Memory B cell (primary cell): ENCODE results near the gene ASCL4.
"Not testable (repeated sequence)": the region's sequence is repeated elsewhere in the genome, so short reads cannot be mapped to it uniquely, and the experiment has no call there.

Experiments
- ATAC-seq: fragments of 150-1000 bp; cut with Tn5 transposase; 2 replicates; pipeline ENCODE4 v1.10.0; 2021; ENCODE audit warnings: low read depth, mild to moderate bottlenecking, moderate library complexity
- DNase-seq, 2 donors: peaks; one replicate each; pipeline ENCODE4 v3.0.0; 2022; ENCODE audit warnings: low spot score in 2 of 2
- H3K27ac Mint-ChIP-seq: one replicate; pipeline ENCODE4 v1.8.0; 2022; ENCODE audit warnings: mild to moderate bottlenecking, moderate library complexity, mixed read lengths
- H3K27me3 Mint-ChIP-seq: one replicate; pipeline ENCODE4 v1.8.0; 2022; ENCODE audit warnings: mixed read lengths
- H3K36me3 Mint-ChIP-seq: one replicate; pipeline ENCODE4 v1.8.0; 2022; ENCODE audit warnings: mild to moderate bottlenecking, mixed read lengths
- H3K4me1 Mint-ChIP-seq: one replicate; pipeline ENCODE4 v1.8.0; 2022; ENCODE audit warnings: mixed read lengths
- H3K4me3 Mint-ChIP-seq: one replicate; pipeline ENCODE4 v1.8.0; 2022; ENCODE audit warnings: mild to moderate bottlenecking, moderate library complexity, mixed read lengths
- H3K9me3 Mint-ChIP-seq: one replicate; pipeline ENCODE4 v1.8.0; 2022; ENCODE audit warnings: mixed read lengths

Gene ASCL4

DNA sequence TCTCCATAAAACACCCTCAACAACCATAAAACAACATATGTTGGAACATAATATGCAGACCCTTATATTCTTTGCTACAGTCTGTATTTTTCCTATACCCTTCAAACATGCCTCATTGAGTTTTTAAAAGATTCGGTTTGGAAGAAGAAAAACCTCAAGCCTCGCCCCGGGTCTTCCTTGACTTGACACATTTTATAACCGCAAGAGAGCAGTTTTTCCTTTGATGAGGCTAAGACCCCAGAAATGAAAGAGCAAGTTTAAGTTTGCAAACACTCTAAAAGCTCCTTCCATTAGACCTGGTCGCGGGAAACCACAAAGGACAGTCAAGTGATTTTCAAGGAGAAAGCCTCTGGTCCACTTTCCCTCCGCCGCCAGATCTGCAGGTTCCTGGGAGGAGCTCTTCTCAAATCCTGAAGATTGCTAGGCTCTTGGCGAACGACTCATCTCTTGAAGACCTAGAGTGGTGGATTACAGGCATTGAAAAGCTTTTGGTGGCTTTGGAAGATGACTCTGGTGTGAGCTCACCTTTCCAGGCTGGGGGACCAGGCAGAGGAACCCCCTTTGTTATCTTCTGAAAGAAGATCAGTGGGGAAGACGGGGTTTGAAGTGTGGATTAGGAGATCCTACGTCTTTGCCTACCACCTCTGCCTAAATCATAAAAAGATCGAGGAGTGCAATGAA, at the start of gene ASCL4:
ASCL4 (plus strand) TSS at position 356 of the 681 bp plus-strand sequence. CDS start 515 bp downstream, outside the sequence.
- Mint-ChIP-seq H3K27me3 (peaks cover 10% of the 10 kb centered on the region), H3K9me3 (no peaks in the 10 kb centered on the region), H3K27ac (no peak within 1 kb of the TSS), H3K4me3 (peak within 1 kb of the TSS; percentile 56), H3K36me3 (peaks cover 2% of the 10 kb centered on the region), H3K4me1 (peaks cover 12% of the 10 kb centered on the region)
- ATAC-seq (no peak), DNase-seq (no peak)

- ATAC-seq, DNase-seq, H3K27me3 Mint-ChIP-seq, H3K9me3 Mint-ChIP-seq: not testable (repeated sequence)
- H3K36me3 Mint-ChIP-seq: peaks cover 12% of the 10 kb centered on the region
- H3K27ac Mint-ChIP-seq: peak overlapping the region; percentile 86
- peak overlapping the region; percentile 14 for H3K4me3 Mint-ChIP-seq
- peaks cover 33% of the 10 kb centered on the region for H3K4me1 Mint-ChIP-seq
Measured at GRCh38 chr12:107727327-107727726, 47.2 kb upstream of the ASCL4 start.

- H3K4me1 Mint-ChIP-seq: peaks cover 35% of the 10 kb centered on the region
- peaks cover 10% of the 10 kb centered on the region for H3K36me3 Mint-ChIP-seq
- not testable (repeated sequence) for H3K9me3 Mint-ChIP-seq, H3K4me3 Mint-ChIP-seq, DNase-seq, H3K27me3 Mint-ChIP-seq, ATAC-seq
- H3K27ac Mint-ChIP-seq: peak overlapping the region; percentile 86
Measured at GRCh38 chr12:107727742-107728141, 46.8 kb upstream of the ASCL4 start.

DNA sequence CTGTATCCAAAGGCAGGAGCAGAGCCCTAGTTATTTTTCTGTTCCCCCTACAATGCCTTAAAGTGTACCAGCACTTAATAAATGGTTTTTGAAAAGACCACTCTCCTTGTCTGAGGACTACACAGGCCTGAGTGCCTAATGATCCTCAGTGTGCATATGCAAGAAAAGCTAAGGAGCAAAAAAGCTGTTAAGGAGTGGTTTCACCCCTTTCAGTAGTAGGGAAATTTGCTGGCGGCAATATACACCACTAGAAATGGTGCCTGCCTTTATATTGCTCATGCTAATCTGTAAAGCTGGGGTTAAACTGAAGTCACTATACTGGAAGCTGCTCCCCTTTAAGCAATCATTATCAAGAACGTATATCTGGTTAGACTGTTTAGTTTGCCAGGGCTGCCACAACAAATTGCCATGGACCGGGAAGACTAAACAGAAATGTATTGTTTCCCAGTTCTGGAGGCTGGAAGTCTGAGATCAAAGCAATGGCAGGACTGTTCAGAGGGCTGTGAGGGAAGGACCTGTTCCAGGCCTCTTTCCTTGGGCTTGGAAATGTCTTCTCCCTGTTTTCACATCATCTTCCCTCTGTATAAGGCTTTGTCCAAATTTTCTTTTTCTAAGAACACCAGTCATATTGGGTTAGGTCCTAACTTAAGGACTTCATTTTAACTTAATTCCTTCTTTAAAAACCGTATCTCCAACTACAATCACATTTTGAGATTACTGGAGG, 43.7 kb upstream of the ASCL4 start:
- Mint-ChIP-seq H3K9me3 (no peaks in the 10 kb centered on the region), H3K27ac (peak overlapping the region; percentile 100), H3K36me3 (peaks cover 28% of the 10 kb centered on the region), H3K27me3 (no peaks in the 10 kb centered on the region), H3K4me3 (peak overlapping the region; percentile 50), H3K4me1 (peaks cover 46% of the 10 kb centered on the region)
- DNase-seq (no peak), ATAC-seq (no peak)

GRCh38 chr12:107731366-107731765, 43.1 kb upstream of the ASCL4 start:
- DNase-seq: peak; percentile 39 to 69
- H3K36me3 Mint-ChIP-seq: peaks cover 33% of the 10 kb centered on the region
- H3K27me3 Mint-ChIP-seq: no peaks in the 10 kb centered on the region
- peak overlapping the region; percentile 50 for H3K4me3 Mint-ChIP-seq
- peaks cover 50% of the 10 kb centered on the region for H3K4me1 Mint-ChIP-seq
- peak; percentile 95 for ATAC-seq
- H3K27ac Mint-ChIP-seq: peak overlapping the region; percentile 100
- no peaks in the 10 kb centered on the region for H3K9me3 Mint-ChIP-seq

DNA sequence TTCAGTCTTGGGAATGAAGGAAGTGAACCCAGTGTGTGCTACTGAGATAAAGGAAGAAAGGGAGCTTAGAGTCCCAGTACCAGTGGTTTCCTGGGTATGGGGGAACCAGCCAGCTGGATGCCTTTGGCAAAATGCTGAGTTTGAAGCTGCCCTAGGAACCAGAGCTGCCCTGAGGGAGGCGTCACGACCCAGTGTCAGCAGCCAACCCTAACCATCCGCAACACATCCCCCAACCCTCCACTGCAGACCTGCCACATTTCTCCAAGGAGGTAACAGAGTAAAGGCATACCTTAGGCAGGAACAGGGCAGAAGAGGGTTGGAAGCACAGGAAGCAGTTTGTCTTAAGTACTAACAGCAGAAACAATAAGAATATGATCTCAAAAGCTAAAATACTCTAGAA, 42.1 kb upstream of the ASCL4 start:
- H3K4me3 Mint-ChIP-seq: no peak overlapping the region
- no peak for DNase-seq
- peaks cover 54% of the 10 kb centered on the region for H3K4me1 Mint-ChIP-seq
- peaks cover 3% of the 10 kb centered on the region for H3K9me3 Mint-ChIP-seq
- peak overlapping the region; percentile 100 for H3K27ac Mint-ChIP-seq
- no peak for ATAC-seq
- H3K27me3 Mint-ChIP-seq: no peaks in the 10 kb centered on the region
- H3K36me3 Mint-ChIP-seq: peaks cover 37% of the 10 kb centered on the region

DNA sequence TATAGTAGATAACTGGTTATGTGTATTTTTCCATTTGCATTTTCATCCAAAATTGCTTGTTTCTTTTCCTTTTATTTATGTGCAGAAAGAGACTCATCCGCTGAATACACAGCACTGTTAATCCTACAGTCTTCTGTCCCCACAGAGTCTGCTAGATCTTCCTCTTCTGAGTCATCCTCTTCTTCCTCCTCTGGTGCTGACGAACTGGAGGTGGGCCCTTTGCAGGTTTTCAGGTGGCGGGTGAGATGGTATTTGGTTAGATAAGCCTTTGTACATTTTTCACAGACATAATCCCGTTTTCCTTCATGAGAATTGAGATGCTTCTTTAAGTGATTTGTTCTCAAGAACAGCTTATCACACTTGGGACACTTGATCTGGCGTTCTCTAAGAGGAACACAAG, 40.4 kb upstream of the ASCL4 start:
- H3K36me3 Mint-ChIP-seq: peaks cover 48% of the 10 kb centered on the region
- no peak for ATAC-seq
- H3K27me3 Mint-ChIP-seq: no peaks in the 10 kb centered on the region
- H3K27ac Mint-ChIP-seq: peak overlapping the region; percentile 100
- no peak overlapping the region for H3K4me3 Mint-ChIP-seq
- peaks cover 63% of the 10 kb centered on the region for H3K4me1 Mint-ChIP-seq
- no peak for DNase-seq
- H3K9me3 Mint-ChIP-seq: peaks cover 3% of the 10 kb centered on the region

- Mint-ChIP-seq H3K27me3 (no peaks in the 10 kb centered on the region), H3K4me3 (peak overlapping the region; percentile 56), H3K9me3 (peaks cover 3% of the 10 kb centered on the region), H3K36me3 (peaks cover 55% of the 10 kb centered on the region), H3K4me1 (peaks cover 57% of the 10 kb centered on the region), H3K27ac (peak overlapping the region; percentile 100)
- ATAC-seq: no peak
- DNase-seq: no peak
Measured at GRCh38 chr12:107735763-107736162, 38.7 kb upstream of the ASCL4 start.

DNA sequence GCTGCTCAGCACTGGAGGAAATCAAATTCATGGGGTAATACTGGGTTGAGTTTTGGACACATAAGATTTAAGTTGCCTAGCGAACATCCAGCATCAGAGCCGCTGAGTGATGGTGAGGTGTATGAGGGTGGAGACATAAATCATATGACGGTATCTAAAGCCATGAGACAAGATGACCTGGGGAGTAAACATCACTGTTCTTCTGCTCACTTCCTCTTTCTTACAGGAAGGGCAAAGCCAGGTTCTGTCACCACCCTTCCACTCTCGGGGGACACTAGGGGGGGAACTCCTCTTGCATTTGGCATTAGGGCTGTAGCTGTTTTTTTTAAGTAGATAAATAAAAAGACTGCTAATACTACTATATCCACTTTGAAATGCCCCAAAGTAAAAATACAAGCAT, 37.6 kb upstream of the ASCL4 start:
- H3K27me3 Mint-ChIP-seq: no peaks in the 10 kb centered on the region
- DNase-seq (peak; percentile 59 to 89), ATAC-seq (peak; percentile 97)
- H3K9me3 Mint-ChIP-seq: peaks cover 3% of the 10 kb centered on the region
- H3K4me3 Mint-ChIP-seq: peak overlapping the region; percentile 56
- peaks cover 64% of the 10 kb centered on the region for H3K36me3 Mint-ChIP-seq
- peak overlapping the region; percentile 100 for H3K27ac Mint-ChIP-seq
- peaks cover 53% of the 10 kb centered on the region for H3K4me1 Mint-ChIP-seq

- Mint-ChIP-seq H3K4me3 (no peak overlapping the region), H3K4me1 (peaks cover 5% of the 10 kb centered on the region), H3K27ac (no peak overlapping the region), H3K36me3 (peaks cover 19% of the 10 kb centered on the region), H3K9me3 (no peaks in the 10 kb centered on the region), H3K27me3 (no peaks in the 10 kb centered on the region)
- DNase-seq: no peak
- no peak for ATAC-seq
Measured at GRCh38 chr12:107748472-107748871, 26.0 kb upstream of the ASCL4 start.

GRCh38 chr12:107749083-107749482, 25.4 kb upstream of the ASCL4 start:
- no peak for ATAC-seq
- H3K27me3 Mint-ChIP-seq: no peaks in the 10 kb centered on the region
- no peak overlapping the region for H3K27ac Mint-ChIP-seq
- H3K36me3 Mint-ChIP-seq: peaks cover 17% of the 10 kb centered on the region
- no peak overlapping the region for H3K4me3 Mint-ChIP-seq
- H3K9me3 Mint-ChIP-seq: no peaks in the 10 kb centered on the region
- peaks cover 5% of the 10 kb centered on the region for H3K4me1 Mint-ChIP-seq
- DNase-seq: no peak

DNA sequence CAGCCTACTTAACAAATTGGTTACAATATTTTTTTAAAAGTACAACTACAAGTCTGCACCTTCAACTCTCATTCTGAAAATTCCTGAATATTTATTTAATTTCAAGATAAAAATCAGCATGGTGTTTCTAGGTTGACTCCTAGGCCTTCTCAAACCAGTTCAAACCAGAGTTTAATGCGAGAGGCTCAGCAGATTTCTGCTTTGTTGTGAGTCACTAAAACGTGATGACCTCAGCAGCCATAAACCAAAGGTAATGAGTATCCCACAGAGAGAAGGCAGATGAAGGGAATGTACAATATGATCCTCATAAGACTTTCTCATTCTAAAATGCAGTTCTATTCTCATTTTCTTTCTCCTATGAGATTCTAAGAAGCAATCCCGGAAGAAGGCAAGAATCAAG, 15.1 kb upstream of the ASCL4 start:
- Mint-ChIP-seq H3K9me3 (no peaks in the 10 kb centered on the region), H3K4me1 (peaks cover 24% of the 10 kb centered on the region), H3K4me3 (peak overlapping the region; percentile 93), H3K36me3 (peaks cover 11% of the 10 kb centered on the region), H3K27ac (peak overlapping the region; percentile 97), H3K27me3 (no peaks in the 10 kb centered on the region)
- DNase-seq (no peak), ATAC-seq (no peak)

DNA sequence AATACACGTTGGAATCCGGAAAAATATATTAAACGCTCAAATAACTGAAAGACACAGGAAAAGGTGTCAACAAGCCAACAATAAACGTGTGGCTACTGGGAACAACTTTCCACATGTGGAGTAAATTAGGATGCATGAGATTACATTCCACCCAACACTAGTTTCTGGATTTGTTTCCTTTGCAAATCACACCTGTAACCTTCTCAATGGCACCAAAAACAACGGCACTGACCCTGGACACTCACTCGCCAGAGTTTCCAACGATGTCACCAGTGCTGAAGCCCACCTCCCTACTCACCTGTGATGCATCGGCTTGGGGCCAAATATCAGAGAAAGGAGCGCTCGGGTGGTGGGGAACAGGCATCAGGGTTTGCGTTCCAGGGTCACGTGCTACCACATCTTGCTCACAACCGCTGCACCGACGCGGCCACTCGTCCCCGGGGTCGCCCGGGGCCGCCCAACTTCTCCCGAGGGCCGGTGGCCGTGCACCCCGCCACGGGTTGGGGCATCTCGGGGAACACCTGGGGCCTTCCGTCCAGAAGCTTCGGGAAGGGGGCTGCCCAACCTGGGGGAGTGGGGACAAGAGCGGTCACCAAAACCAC, 14.2 kb upstream of the ASCL4 start:
- Mint-ChIP-seq H3K4me3 (peak overlapping the region; percentile 93), H3K9me3 (no peaks in the 10 kb centered on the region), H3K36me3 (peaks cover 9% of the 10 kb centered on the region), H3K27ac (peak overlapping the region; percentile 97), H3K4me1 (peaks cover 24% of the 10 kb centered on the region), H3K27me3 (no peaks in the 10 kb centered on the region)
- no peak for DNase-seq
- ATAC-seq: peak; percentile 13

DNA sequence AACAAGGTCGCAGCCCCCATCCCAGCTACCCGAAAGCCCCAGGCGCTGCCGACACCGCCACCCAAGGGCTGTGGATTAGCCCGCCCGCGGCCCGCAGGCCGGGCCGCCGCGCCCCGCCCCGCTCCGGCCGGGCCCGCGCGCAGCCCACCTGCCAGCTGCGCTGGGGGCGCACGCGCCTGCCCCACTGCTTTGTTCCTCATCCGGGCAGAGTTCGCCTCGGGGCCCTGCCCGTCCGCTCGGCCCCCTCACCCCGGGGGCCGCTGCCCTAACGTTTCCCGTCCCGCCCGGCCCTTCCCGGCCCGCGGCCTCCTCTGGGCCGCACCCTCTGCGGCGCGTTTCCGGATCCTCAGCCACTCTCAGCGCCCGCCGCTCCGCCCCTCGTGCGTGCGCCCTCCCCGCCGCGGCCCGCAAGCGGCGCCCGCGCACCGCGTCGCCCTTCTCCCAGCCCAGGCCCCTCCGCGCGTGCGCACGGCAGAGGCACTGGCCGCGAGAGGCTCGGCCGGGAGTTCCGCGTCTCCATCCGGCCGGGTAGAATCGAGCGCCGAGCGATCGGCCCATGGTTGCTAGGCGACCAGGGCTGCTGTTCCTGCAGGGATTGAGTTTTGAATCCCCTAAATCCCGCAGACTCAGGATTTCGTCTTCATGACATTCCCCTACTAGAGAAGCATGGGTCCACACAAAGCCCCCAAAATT, 13.5 kb upstream of the ASCL4 start, which contains the start of gene PRDM4:
PRDM4 (minus strand) TSS at position 329 of the 693 bp plus-strand sequence. CDS start 622 bp downstream, outside the sequence.
- Mint-ChIP-seq H3K27ac (peak within 1 kb of the TSS; percentile 97), H3K27me3 (no peaks in the 10 kb centered on the region), H3K4me3 (peak within 1 kb of the TSS; percentile 93), H3K4me1 (peaks cover 24% of the 10 kb centered on the region), H3K9me3 (no peaks in the 10 kb centered on the region), H3K36me3 (peaks cover 8% of the 10 kb centered on the region)
- peak; percentile 90 for ATAC-seq
- peak; percentile 89 to 93 for DNase-seq
